ENCODE data around the gene GOSR2. TPM values are rescaled to one million over a fixed set of nuclear protein-coding genes. Genes with fewer than 3 reads are reported as not detected.

Gene GOSR2
- total and polyA plus RNA-seq, 2 of the 4 experiments (the other 2 are of a cell fraction), result 63.4 to 75.6 TPM

GRCh38 chr17:46874906-46875305 is 48.1 kb upstream of the GOSR2 start:
- Histone ChIP-seq H2BK120ac (ENCODE audit: low read depth, low read length) (no peak overlapping the region), H3K23ac (ENCODE audit: low read depth, low read length) (no peak overlapping the region), H3K18ac (ENCODE audit: low read depth, low read length) (no peak overlapping the region), H2AK5ac (ENCODE audit: low read depth, low read length) (no peak overlapping the region), H2AK9ac (replicated peaks; ENCODE audit: low read depth, low read length, poor library complexity) (no peak overlapping the region), H3K79me1 (ENCODE audit: low read depth in 1 of 2, low read length in 2 of 2) (no peaks in the 10 kb centered on the region), H4K8ac (ENCODE audit: low read depth in 2 of 2, low read length in 2 of 2) (no peak overlapping the region), H4K91ac (ENCODE audit: insufficient read depth, low read depth, low read length) (no peak overlapping the region), H3K27me3 (ENCODE audit: control insufficient read depth, insufficient read depth, low read length) (peaks cover 40% of the 10 kb centered on the region), H3K4ac (ENCODE audit: low read depth, low read length) (no peak overlapping the region), H2BK5ac (ENCODE audit: low read depth, low read length, poor library complexity, severe bottlenecking) (no peak overlapping the region), H3K14ac (replicated peaks; ENCODE audit: low read depth, low read length) (no peak overlapping the region), H4K5ac (ENCODE audit: low read depth, low read length) (no peak overlapping the region), H3K36me3 (ENCODE audit: control insufficient read depth, insufficient read depth, low read length) (no peaks in the 10 kb centered on the region), H3K9me1 (ENCODE audit: insufficient read depth, low read length) (no peaks in the 10 kb centered on the region), H3K4me3 (ENCODE audit: insufficient read depth, low read depth, low read length) (no peak overlapping the region), H2AFZ (replicated peaks; ENCODE audit: low read length, poor library complexity) (no peak overlapping the region), H3K4me1 (ENCODE audit: control insufficient read depth, insufficient read depth, low read length) (no peaks in the 10 kb centered on the region), H2BK20ac (ENCODE audit: low read depth, low read length) (no peak overlapping the region), H3K9me3 (ENCODE audit: control insufficient read depth, insufficient read depth, low read length) (no peaks in the 10 kb centered on the region), H4K20me1 (ENCODE audit: insufficient read depth, low read length) (no peaks in the 10 kb centered on the region), H3K56ac (ENCODE audit: extremely low read depth, insufficient read depth, low read length) (no peak overlapping the region), H3K9ac (ENCODE audit: low read depth, low read length) (no peak overlapping the region), H2BK15ac (ENCODE audit: low read depth, low read length) (no peak overlapping the region), H3K4me2 (ENCODE audit: low read depth, low read length) (no peak overlapping the region), H3K27ac (ENCODE audit: insufficient read depth, low read length) (no peak overlapping the region)
- 74% methylated on average over 4 of the region's 16 CpGs; no CpG with 5 or more reads in 1 of the 2 experiments for WGBS, 2 experiments (ENCODE audit: extremely low coverage in 2 of 2, insufficient read length in 1 of 2)
- DNase-seq (no peak), ATAC-seq (ENCODE audit: low read depth) (no peak)
- ChIA-PET CTCF (no interaction called here), POLR2A (ENCODE audit: unreplicated experiment) (no interaction called here)
- intact Hi-C loops (cut with micrococcal nuclease), result no loop called here
- dilution Hi-C loops (cut with HindIII; ENCODE audit: low sequenced_read_pairs, unreplicated experiment), result no loop called here
- in situ Hi-C loops (cut with MboI; ENCODE audit: low sequenced_read_pairs), result loop anchor here (25.0 kb wide), 1 partner anchor 137 kb away; no protein-coding TSS in a partner anchor
- TF ChIP-seq POLR2A (IDR thresholded peaks at IDR 0.05; ENCODE audit: low read depth, low read length), result no peak
- TF ChIP-seq NFE2L2 (IDR thresholded peaks at IDR 0.05; ENCODE audit: low read depth, low read length), result no peak
- TF ChIP-seq, protein P1, sequence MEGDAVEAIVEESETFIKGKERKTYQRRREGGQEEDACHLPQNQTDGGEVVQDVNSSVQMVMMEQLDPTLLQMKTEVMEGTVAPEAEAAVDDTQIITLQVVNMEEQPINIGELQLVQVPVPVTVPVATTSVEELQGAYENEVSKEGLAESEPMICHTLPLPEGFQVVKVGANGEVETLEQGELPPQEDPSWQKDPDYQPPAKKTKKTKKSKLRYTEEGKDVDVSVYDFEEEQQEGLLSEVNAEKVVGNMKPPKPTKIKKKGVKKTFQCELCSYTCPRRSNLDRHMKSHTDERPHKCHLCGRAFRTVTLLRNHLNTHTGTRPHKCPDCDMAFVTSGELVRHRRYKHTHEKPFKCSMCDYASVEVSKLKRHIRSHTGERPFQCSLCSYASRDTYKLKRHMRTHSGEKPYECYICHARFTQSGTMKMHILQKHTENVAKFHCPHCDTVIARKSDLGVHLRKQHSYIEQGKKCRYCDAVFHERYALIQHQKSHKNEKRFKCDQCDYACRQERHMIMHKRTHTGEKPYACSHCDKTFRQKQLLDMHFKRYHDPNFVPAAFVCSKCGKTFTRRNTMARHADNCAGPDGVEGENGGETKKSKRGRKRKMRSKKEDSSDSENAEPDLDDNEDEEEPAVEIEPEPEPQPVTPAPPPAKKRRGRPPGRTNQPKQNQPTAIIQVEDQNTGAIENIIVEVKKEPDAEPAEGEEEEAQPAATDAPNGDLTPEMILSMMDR (conservative IDR thresholded peaks at IDR 0.05; ENCODE audit: low read depth, low read length), result no peak
- TF ChIP-seq MXI1 (IDR thresholded peaks at IDR 0.05; ENCODE audit: borderline replicate concordance, low read depth, low read length), result no peak
- no peak for TF ChIP-seq SMC3 (IDR thresholded peaks at IDR 0.05; ENCODE audit: low read depth, low read length)
- TF ChIP-seq BHLHE40 (IDR thresholded peaks at IDR 0.05; ENCODE audit: low read depth, low read length), result no peak
- TF ChIP-seq, protein P2, sequence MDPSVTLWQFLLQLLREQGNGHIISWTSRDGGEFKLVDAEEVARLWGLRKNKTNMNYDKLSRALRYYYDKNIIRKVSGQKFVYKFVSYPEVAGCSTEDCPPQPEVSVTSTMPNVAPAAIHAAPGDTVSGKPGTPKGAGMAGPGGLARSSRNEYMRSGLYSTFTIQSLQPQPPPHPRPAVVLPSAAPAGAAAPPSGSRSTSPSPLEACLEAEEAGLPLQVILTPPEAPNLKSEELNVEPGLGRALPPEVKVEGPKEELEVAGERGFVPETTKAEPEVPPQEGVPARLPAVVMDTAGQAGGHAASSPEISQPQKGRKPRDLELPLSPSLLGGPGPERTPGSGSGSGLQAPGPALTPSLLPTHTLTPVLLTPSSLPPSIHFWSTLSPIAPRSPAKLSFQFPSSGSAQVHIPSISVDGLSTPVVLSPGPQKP (IDR thresholded peaks at IDR 0.05; ENCODE audit: borderline replicate concordance, low read depth, low read length), result no peak
- no peak for TF ChIP-seq RFX5 (IDR thresholded peaks at IDR 0.05; ENCODE audit: low read depth, low read length)
- no peak for TF ChIP-seq FOS (IDR thresholded peaks at IDR 0.05; ENCODE audit: low read depth, low read length)
- no peak for TF ChIP-seq CHD1 (IDR thresholded peaks at IDR 0.05; ENCODE audit: low read depth, low read length)
- no peak for TF ChIP-seq RAD21 (IDR thresholded peaks at IDR 0.05; ENCODE audit: low read length)
- no peak for TF ChIP-seq CEBPB (IDR thresholded peaks at IDR 0.05; ENCODE audit: low read depth, low read length)
- no peak for TF ChIP-seq MAZ (IDR thresholded peaks at IDR 0.05; ENCODE audit: borderline replicate concordance, low read depth, low read length)
- no peak for TF ChIP-seq USF2 (IDR thresholded peaks at IDR 0.05; ENCODE audit: low read depth, low read length)
- no peak for TF ChIP-seq MAFK (IDR thresholded peaks at IDR 0.05; ENCODE audit: low read depth, low read length)
- no peak for TF ChIP-seq RCOR1 (IDR thresholded peaks at IDR 0.05; ENCODE audit: insufficient replicate concordance, low read length)
- BruUV-seq (replicated peaks), result no TSS peak
